Uterus (tissue), 2 donors: Measurements from ENCODE around the gene DCBLD1.

Experiments
- POLR2A ChIP-seq, 2 donors: fragments of 450-650 bp; IDR thresholded peaks; one replicate each; pipeline ENCODE4 v1.6.1; 2016; ENCODE audit warnings: antibody characterized with exemption in 2 of 2, mild to moderate bottlenecking in 1 of 2, moderate library complexity in 1 of 2
- TF ChIP-seq, protein P1 (sequence below), 4 experiments: fragments of 200-600 bp in 2 of 4; fragments of 450-650 bp in 2 of 4; sonication (generic) in 2 of 4; IDR thresholded peaks; one replicate each; pipeline ENCODE4 v1.5.1; 2016 to 2019; ENCODE audit warnings: antibody characterized with exemption in 4 of 4, mild to moderate bottlenecking in 2 of 4, moderate library complexity in 1 of 4

GRCh38 chr6:117525607-117526006 lies 43.1 kb downstream of the DCBLD1 start:
- no peak for TF ChIP-seq POLR2A (IDR thresholded peaks at IDR 0.05)
- TF ChIP-seq, protein P1, sequence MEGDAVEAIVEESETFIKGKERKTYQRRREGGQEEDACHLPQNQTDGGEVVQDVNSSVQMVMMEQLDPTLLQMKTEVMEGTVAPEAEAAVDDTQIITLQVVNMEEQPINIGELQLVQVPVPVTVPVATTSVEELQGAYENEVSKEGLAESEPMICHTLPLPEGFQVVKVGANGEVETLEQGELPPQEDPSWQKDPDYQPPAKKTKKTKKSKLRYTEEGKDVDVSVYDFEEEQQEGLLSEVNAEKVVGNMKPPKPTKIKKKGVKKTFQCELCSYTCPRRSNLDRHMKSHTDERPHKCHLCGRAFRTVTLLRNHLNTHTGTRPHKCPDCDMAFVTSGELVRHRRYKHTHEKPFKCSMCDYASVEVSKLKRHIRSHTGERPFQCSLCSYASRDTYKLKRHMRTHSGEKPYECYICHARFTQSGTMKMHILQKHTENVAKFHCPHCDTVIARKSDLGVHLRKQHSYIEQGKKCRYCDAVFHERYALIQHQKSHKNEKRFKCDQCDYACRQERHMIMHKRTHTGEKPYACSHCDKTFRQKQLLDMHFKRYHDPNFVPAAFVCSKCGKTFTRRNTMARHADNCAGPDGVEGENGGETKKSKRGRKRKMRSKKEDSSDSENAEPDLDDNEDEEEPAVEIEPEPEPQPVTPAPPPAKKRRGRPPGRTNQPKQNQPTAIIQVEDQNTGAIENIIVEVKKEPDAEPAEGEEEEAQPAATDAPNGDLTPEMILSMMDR (IDR thresholded peaks at IDR 0.05): no peak
